K562 (cell line): ENCODE measurements around the gene FCGR3B. TPM values are rescaled to one million over a fixed set of nuclear protein-coding genes. Genes with fewer than 3 reads are reported as not detected.
A peak's percentile ranks its signal among the peaks of the same experiment; 100 is the strongest.
"Not testable (repeated sequence)": the region's sequence is repeated elsewhere in the genome, so short reads cannot be mapped to it uniquely, and the experiment has no call there.

ENCODE experiments used
- ADNP ChIP-seq: fragments of 200-800 bp; sonication (Bioruptor generic); IDR thresholded peaks from 2 replicates; pipeline ENCODE4 v1.6.1; 2016; ENCODE audit warnings: missing genetic modification characterization, missing compliant biosample characterization
- AFF1 ChIP-seq, 2 experiments: fragments of 450-650 bp; IDR thresholded peaks; 2 replicates each; pipeline ENCODE4 v1.6.1; 2018; ENCODE audit warnings: mild to moderate bottlenecking in 2 of 2, low read depth in 1 of 2; ENCODE audit not compliant: partially characterized antibody in 2 of 2
- HNRNPLL ChIP-seq: fragments of 200-400 bp; formaldehyde crosslinking; IDR thresholded peaks from 2 replicates; pipeline ENCODE4 v1.6.1; 2017; ENCODE audit warnings: low read length, low read depth, mild to moderate bottlenecking; ENCODE audit not compliant: poor library complexity, severe bottlenecking
- JUND ChIP-seq, 2 experiments: IDR thresholded peaks; 2 replicates in 1 of 2; 3 replicates in 1 of 2; pipeline ENCODE4 v1.6.1; 2011; ENCODE audit warnings: borderline replicate concordance in 2 of 2, low read depth in 2 of 2, low read length in 2 of 2, improper control_type of control experiment in 1 of 2, missing biosample characterization in 1 of 2, missing genetic modification characterization in 1 of 2, missing genetic modification reagents in 1 of 2
- NFRKB ChIP-seq: fragments of 450-650 bp; IDR thresholded peaks from 2 replicates; pipeline ENCODE4 v1.6.1; 2016; ENCODE audit warnings: low read depth
- NR2C2 ChIP-seq, 2 experiments: fragments of 200-800 bp in 1 of 2; sonication (Bioruptor generic) in 1 of 2; sonication (generic) in 1 of 2; formaldehyde crosslinking in 1 of 2; IDR thresholded peaks; 2 replicates each; pipeline versions ENCODE4 v1.6.1 to v1.8.0; 2016 to 2022; ENCODE audit warnings: mild to moderate bottlenecking in 1 of 2, missing compliant biosample characterization in 1 of 2, missing genetic modification characterization in 1 of 2, missing genetic modification reagents in 1 of 2
- PHF21A ChIP-seq: fragments of 450-650 bp; IDR thresholded peaks from 2 replicates; pipeline ENCODE4 v1.6.1; 2017; ENCODE audit warnings: low read depth, borderline replicate concordance
- ZBED1 ChIP-seq: IDR thresholded peaks from 2 replicates; pipeline ENCODE4 v1.6.1; 2014
- polyA plus RNA-seq, 8 experiments: library from polyadenylated mRNA; depleted of rRNA in 4 of 8; stranded (reverse) in 5 of 8; unstranded in 3 of 8; fragments of >200 nt; fragmentation: Nextera tagmentation in 2 of 8; fragmentation: Illumina TruSeq in 1 of 8; extraction: Ambion mirVana in 2 of 8; extraction: Trizol in 1 of 8; gene quantifications; 2 replicates each; pipeline versions ENCODE4 v1.2.1 to v1.2.3, GENCODE V29; 2011 to 2014; ENCODE audit warnings: inconsistent platforms in 1 of 8, missing spikeins in 1 of 8
- total RNA-seq, 7 experiments: library from RNA; depleted of rRNA in 6 of 7; stranded (reverse); fragments of >200 nt in 6 of 7; fragmentation: Illumina TruSeq in 2 of 7; extraction: Trizol in 2 of 7; gene quantifications; 2 replicates each; pipeline versions ENCODE4 v1.2.1 to v1.2.3, GENCODE V29; 2011 to 2021; ENCODE audit warnings: low replicate concordance in 1 of 7

FCGR3B gene
- total and polyA plus RNA-seq, 9 of the 15 experiments (the other 6 are each of a cell fraction or from before 2014, with no cell fraction given) = 0.18 to 1.1 (median 0.40) TPM

GRCh38 chr1:161611866-161612321 lies 19.1 kb downstream of the FCGR3B start (continued):
- not testable (repeated sequence) for TF ChIP-seq NR2C2 (CRISPR knock-in tag; IDR thresholded peaks at IDR 0.05); JUND (IDR thresholded peaks at IDR 0.05; ENCODE audit: borderline replicate concordance, low read depth, low read length)
- TF ChIP-seq NR2C2 (tag; IDR thresholded peaks at IDR 0.05) = peak; percentile 19; the same call in 1 of the 2 replicates
- 0 out of 3 replicates have a peak, but pooled peaks have one; percentile 20 for TF ChIP-seq JUND (tag; IDR thresholded peaks at IDR 0.05; ENCODE audit: borderline replicate concordance, low read depth, low read length)
- TF ChIP-seq PHF21A = 0 out of 2 replicates have a peak, but pooled peaks have one; percentile 30
- peak; percentile 96 for TF ChIP-seq HNRNPLL
- peak; percentile 99 for TF ChIP-seq ADNP (tag)
- 0 out of 2 replicates have a peak, but pooled peaks have one; percentile 20 for TF ChIP-seq NFRKB
- peak in 1 of 2 experiments; percentile 67 for TF ChIP-seq AFF1 (IDR thresholded peaks at IDR 0.05; ENCODE audit: low read depth in 1 of 2, partially characterized antibody in 2 of 2)
- 0 out of 2 replicates have a peak, but pooled peaks have one; percentile 8 for TF ChIP-seq ZBED1
